T-helper 22 cell (primary cell): ENCODE results near the gene UBL5.

Experiments used
- DNase-seq: peaks from one replicate; pipeline ENCODE4 v3.0.0-alpha.2; 2020; ENCODE audit warnings: low read depth

The UBL5 gene

GRCh38 chr19:9854282-9854846, 26.6 kb downstream of the UBL5 start:
- no peak for DNase-seq

- DNase-seq: no peak
Measured at GRCh38 chr19:9856609-9857008, 28.9 kb downstream of the UBL5 start.

- no peak for DNase-seq
Measured at GRCh38 chr19:9857076-9857721, 29.5 kb downstream of the UBL5 start.

- DNase-seq: no peak
Measured at GRCh38 chr19:9857920-9858746, 30.4 kb downstream of the UBL5 start.

GRCh38 chr19:9858766-9859165, 31.0 kb downstream of the UBL5 start:
- DNase-seq: no peak

- DNase-seq: no peak
Measured at GRCh38 chr19:9860407-9860806, 32.7 kb downstream of the UBL5 start.

- DNase-seq: no peak
Measured at GRCh38 chr19:9861503-9861902, 33.8 kb downstream of the UBL5 start.

GRCh38 chr19:9862938-9863337, 35.2 kb downstream of the UBL5 start:
- no peak for DNase-seq

- no peak for DNase-seq
Measured at GRCh38 chr19:9863759-9864158, 36.0 kb downstream of the UBL5 start.

- DNase-seq: peak; percentile 12
Measured at GRCh38 chr19:9865732-9866501, 38.2 kb downstream of the UBL5 start.

GRCh38 chr19:9868983-9869617, 41.4 kb downstream of the UBL5 start:
- no peak for DNase-seq

GRCh38 chr19:9871626-9872338, 44.1 kb downstream of the UBL5 start:
- no peak for DNase-seq

- DNase-seq: no peak
Measured at GRCh38 chr19:9872618-9873242, 45.0 kb downstream of the UBL5 start.

GRCh38 chr19:9875031-9875627, 47.4 kb downstream of the UBL5 start:
- DNase-seq: no peak

- DNase-seq: no peak
Measured at GRCh38 chr19:9875796-9876195, 48.1 kb downstream of the UBL5 start.

GRCh38 chr19:9877780-9878510, 50.2 kb downstream of the UBL5 start:
- no peak for DNase-seq

- no peak for DNase-seq
Measured at GRCh38 chr19:9878511-9879196, 50.9 kb downstream of the UBL5 start.
